NCI-H526 treated with DMSO at 0.1 percent for 48 hours (cell line): ENCODE measurements around the gene KDM4F.
"Not testable (repeated sequence)": the region's sequence is repeated elsewhere in the genome, so short reads cannot be mapped to it uniquely, and the experiment has no call there.

Experiments
- DNase-seq: peaks from one replicate; lab custom pipeline; 2025; lab: John Stamatoyannopoulos, UW

KDM4F gene

GRCh38 chr11:95049122-95049521 is at the start of gene KDM4F:
Gene KDM4F (plus strand): TSS chr11:95049422.
- DNase-seq, result not testable (repeated sequence)

GRCh38 chr11:95003716-95004115 is 45.5 kb upstream of the KDM4F start:
- no peak for DNase-seq

GRCh38 chr11:95005642-95006041 is 43.6 kb upstream of the KDM4F start:
- no peak for DNase-seq

- DNase-seq, result no peak
These were observed 37.8 kb upstream of the KDM4F start for GRCh38 chr11:95011376-95011775.

- DNase-seq, result no peak
These were observed 34.9 kb upstream of the KDM4F start for GRCh38 chr11:95014184-95014821.

GRCh38 chr11:95016139-95016538 is 33.1 kb upstream of the KDM4F start:
- DNase-seq, result no peak

GRCh38 chr11:95021468-95021867 is 27.8 kb upstream of the KDM4F start:
- DNase-seq, result not testable (repeated sequence)

- no peak for DNase-seq
These were observed 24.3 kb upstream of the KDM4F start, which contains the start of gene KDM4E for GRCh38 chr11:95024958-95025357. Gene KDM4E (plus strand): TSS chr11:95025258. CDS start chr11:95025558, 300 bp downstream.

GRCh38 chr11:95025594-95025993 is 23.6 kb upstream of the KDM4F start:
- DNase-seq, result not testable (repeated sequence)

- DNase-seq, result no peak
These were observed 20.9 kb upstream of the KDM4F start for GRCh38 chr11:95028357-95028756.

- DNase-seq, result no peak
These were observed 16.2 kb upstream of the KDM4F start for GRCh38 chr11:95033051-95033450.

GRCh38 chr11:95035316-95035715 is 13.9 kb upstream of the KDM4F start:
- DNase-seq, result no peak

- DNase-seq, result not testable (repeated sequence)
These were observed 11.7 kb upstream of the KDM4F start for GRCh38 chr11:95037356-95038035.

- no peak for DNase-seq
These were observed 7.0 kb upstream of the KDM4F start for GRCh38 chr11:95042239-95042638.

- DNase-seq, result no peak
These were observed 6.3 kb upstream of the KDM4F start for GRCh38 chr11:95042906-95043305.

- no peak for DNase-seq
These were observed 5.2 kb upstream of the KDM4F start for GRCh38 chr11:95044010-95044409.

- no peak for DNase-seq
These were observed 3.4 kb upstream of the KDM4F start for GRCh38 chr11:95045812-95046211.

- no peak for DNase-seq
These were observed 1.5 kb downstream of the KDM4F start for GRCh38 chr11:95050595-95051202.

GRCh38 chr11:95054356-95054755 is 5.1 kb downstream of the KDM4F start:
- no peak for DNase-seq

- no peak for DNase-seq
These were observed 6.2 kb downstream of the KDM4F start for GRCh38 chr11:95055283-95055897.

GRCh38 chr11:95057959-95058358 is 8.7 kb downstream of the KDM4F start:
- DNase-seq, result no peak

GRCh38 chr11:95058621-95059020 is 9.4 kb downstream of the KDM4F start:
- DNase-seq, result no peak

- DNase-seq, result no peak
These were observed 9.8 kb downstream of the KDM4F start for GRCh38 chr11:95059046-95059445.
